ENCODE data around the gene IGFBP5.

The IGFBP5 gene

GRCh38 chr2:216651351-216651881 is 43.9 kb downstream of the IGFBP5 start:
- Histone ChIP-seq H3K27me3 (ENCODE audit: low read depth, low read length) (no peaks in the 10 kb centered on the region), H3K27ac (ENCODE audit: low read length) (no peak overlapping the region), H3K4me3 (ENCODE audit: low read depth in 1 of 2, low read length in 2 of 2) (no peak overlapping the region), H3K4me1 (ENCODE audit: control insufficient read depth in 1 of 2, insufficient read depth in 2 of 2, low read length in 2 of 2) (peaks cover 4 to 14% of the 10 kb centered on the region in 2 donors), H3K9me3 (ENCODE audit: control insufficient read depth in 1 of 2, low read length in 2 of 2) (no peaks in the 10 kb centered on the region), H3K36me3 (ENCODE audit: control insufficient read depth in 1 of 2, insufficient read depth in 2 of 2, low read length in 2 of 2) (no peaks in the 10 kb centered on the region)

DNA sequence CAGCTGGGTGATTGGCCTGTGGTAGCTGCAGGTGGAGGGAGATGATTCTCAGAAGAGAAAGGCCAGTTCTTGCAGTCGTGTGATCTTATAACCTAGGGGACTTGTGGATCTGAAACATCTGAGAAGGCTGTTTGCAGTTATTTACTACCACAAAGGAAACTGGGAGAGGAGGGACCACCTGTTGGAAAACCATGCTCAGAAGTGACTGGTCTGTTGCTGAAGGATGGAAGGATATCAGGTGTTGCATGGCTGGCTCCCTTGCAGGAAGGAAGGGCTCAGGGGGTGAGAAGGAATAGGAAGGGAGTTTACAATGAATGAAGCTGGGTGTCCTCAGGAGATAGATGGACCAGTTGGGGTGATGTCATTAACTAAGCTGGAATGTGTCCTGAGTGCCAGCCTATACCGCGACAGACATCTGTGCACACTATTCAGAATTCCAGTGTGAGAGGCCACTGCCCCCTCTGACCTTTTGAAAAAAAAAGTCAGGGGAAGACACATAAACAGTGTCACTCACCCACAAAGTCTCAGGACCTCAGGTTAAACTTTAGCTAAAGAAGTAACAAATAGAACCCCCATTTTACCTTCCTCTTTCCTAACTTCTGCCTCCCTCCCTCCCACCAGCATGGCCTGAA is 44.6 kb downstream of the IGFBP5 start:
- no peaks in the 10 kb centered on the region for H3K27me3 ChIP-seq (ENCODE audit: low read depth, low read length)
- no peaks in the 10 kb centered on the region for H3K36me3 ChIP-seq (ENCODE audit: control insufficient read depth in 1 of 2, insufficient read depth in 2 of 2, low read length in 2 of 2)
- H3K4me1 ChIP-seq (ENCODE audit: control insufficient read depth in 1 of 2, insufficient read depth in 2 of 2, low read length in 2 of 2), result peaks cover 6 to 14% of the 10 kb centered on the region in 2 donors
- no peak overlapping the region for H3K4me3 ChIP-seq (ENCODE audit: low read depth in 1 of 2, low read length in 2 of 2)
- H3K27ac ChIP-seq (ENCODE audit: low read length), result no peak overlapping the region
- no peaks in the 10 kb centered on the region for H3K9me3 ChIP-seq (ENCODE audit: control insufficient read depth in 1 of 2, low read length in 2 of 2)

DNA sequence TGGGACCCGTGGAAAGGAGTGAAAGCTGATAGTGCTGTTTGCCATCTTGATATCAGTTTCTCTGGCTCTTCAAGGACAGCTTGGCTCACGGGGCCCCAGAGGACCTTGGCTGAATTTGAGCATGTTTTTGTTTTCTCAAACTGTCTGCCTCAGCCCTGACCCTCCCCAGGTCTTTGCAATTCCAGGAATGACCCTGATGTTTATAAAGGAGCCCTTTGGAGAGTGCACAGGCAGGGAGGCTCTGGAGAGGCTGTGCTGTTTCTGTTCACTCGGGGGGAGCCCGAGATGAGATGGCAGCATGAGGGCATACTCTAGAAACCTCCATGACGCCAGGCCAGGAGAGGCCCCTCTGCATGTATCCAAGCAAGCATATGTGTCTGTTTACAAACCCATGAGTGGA is 45.8 kb downstream of the IGFBP5 start:
- H3K27me3 ChIP-seq (ENCODE audit: low read depth, low read length), result no peaks in the 10 kb centered on the region
- H3K4me3 ChIP-seq (ENCODE audit: low read depth in 1 of 2, low read length in 2 of 2), result no peak overlapping the region
- no peaks in the 10 kb centered on the region for H3K9me3 ChIP-seq (ENCODE audit: control insufficient read depth in 1 of 2, low read length in 2 of 2)
- H3K27ac ChIP-seq (ENCODE audit: low read length), result no peak overlapping the region
- no peaks in the 10 kb centered on the region for H3K36me3 ChIP-seq (ENCODE audit: control insufficient read depth in 1 of 2, insufficient read depth in 2 of 2, low read length in 2 of 2)
- H3K4me1 ChIP-seq (ENCODE audit: control insufficient read depth in 1 of 2, insufficient read depth in 2 of 2, low read length in 2 of 2), result peaks cover 16 to 17% of the 10 kb centered on the region in 2 donors

DNA sequence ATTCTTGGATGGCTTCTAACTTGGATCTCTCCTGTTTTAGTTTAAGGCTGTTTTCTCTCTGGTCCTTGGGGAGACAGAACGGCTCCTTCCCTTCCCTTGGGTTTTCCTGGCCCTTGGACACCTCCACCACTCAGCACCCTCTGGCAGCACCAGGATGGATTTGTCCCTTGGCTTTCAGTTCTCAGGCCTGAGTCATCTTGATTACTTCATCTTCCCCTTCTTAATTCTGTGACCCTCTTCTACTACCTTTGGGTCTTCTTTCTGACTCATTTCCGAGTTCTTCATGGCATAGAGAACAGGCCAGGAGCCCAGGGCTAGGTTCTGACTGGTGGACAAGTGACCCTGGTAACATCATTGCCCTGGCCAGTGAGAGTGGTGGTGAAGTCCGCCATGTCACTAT is 47.2 kb downstream of the IGFBP5 start:
- Histone ChIP-seq H3K36me3 (ENCODE audit: control insufficient read depth in 1 of 2, insufficient read depth in 2 of 2, low read length in 2 of 2) (no peaks in the 10 kb centered on the region), H3K4me1 (ENCODE audit: control insufficient read depth in 1 of 2, insufficient read depth in 2 of 2, low read length in 2 of 2) (peaks cover 22 to 28% of the 10 kb centered on the region in 2 donors), H3K9me3 (ENCODE audit: control insufficient read depth in 1 of 2, low read length in 2 of 2) (no peaks in the 10 kb centered on the region), H3K4me3 (ENCODE audit: low read depth in 1 of 2, low read length in 2 of 2) (no peak overlapping the region), H3K27ac (ENCODE audit: low read length) (no peak overlapping the region), H3K27me3 (ENCODE audit: low read depth, low read length) (no peaks in the 10 kb centered on the region)

DNA sequence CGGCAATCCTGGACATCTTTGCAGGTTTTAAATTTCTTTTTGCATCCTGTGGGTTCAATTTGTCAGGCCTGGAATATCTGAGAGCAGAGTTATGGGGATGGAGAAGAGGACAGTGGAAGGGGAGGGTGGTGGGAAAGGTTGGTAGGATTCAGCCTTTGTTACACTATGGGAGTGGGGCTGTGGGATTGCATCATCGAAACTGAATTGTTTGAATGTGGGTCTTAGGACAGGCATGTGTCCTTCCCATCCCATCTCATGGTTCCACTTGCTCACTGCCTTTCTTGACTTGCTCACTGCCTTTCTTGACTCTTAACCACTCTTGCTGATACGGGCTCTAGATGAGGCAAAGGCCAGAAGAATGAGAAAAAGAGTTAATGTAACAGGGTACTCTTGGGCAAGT is 49.2 kb downstream of the IGFBP5 start:
- Histone ChIP-seq H3K27ac (ENCODE audit: low read length) (no peak overlapping the region), H3K4me3 (ENCODE audit: low read depth in 1 of 2, low read length in 2 of 2) (no peak overlapping the region), H3K27me3 (ENCODE audit: low read depth, low read length) (no peaks in the 10 kb centered on the region), H3K36me3 (ENCODE audit: control insufficient read depth in 1 of 2, insufficient read depth in 2 of 2, low read length in 2 of 2) (no peaks in the 10 kb centered on the region), H3K9me3 (ENCODE audit: control insufficient read depth in 1 of 2, low read length in 2 of 2) (no peaks in the 10 kb centered on the region), H3K4me1 (ENCODE audit: control insufficient read depth in 1 of 2, insufficient read depth in 2 of 2, low read length in 2 of 2) (peaks cover 20 to 24% of the 10 kb centered on the region in 2 donors)

- Histone ChIP-seq H3K9me3 (ENCODE audit: control insufficient read depth in 1 of 2, low read length in 2 of 2) (no peaks in the 10 kb centered on the region), H3K27ac (ENCODE audit: low read length) (no peak overlapping the region), H3K36me3 (ENCODE audit: control insufficient read depth in 1 of 2, insufficient read depth in 2 of 2, low read length in 2 of 2) (no peaks in the 10 kb centered on the region), H3K4me1 (ENCODE audit: control insufficient read depth in 1 of 2, insufficient read depth in 2 of 2, low read length in 2 of 2) (peaks cover 18 to 23% of the 10 kb centered on the region in 2 donors), H3K27me3 (ENCODE audit: low read depth, low read length) (no peaks in the 10 kb centered on the region), H3K4me3 (ENCODE audit: low read depth in 1 of 2, low read length in 2 of 2) (no peak overlapping the region)
Measured at GRCh38 chr2:216645636-216645950, 49.8 kb downstream of the IGFBP5 start.

DNA sequence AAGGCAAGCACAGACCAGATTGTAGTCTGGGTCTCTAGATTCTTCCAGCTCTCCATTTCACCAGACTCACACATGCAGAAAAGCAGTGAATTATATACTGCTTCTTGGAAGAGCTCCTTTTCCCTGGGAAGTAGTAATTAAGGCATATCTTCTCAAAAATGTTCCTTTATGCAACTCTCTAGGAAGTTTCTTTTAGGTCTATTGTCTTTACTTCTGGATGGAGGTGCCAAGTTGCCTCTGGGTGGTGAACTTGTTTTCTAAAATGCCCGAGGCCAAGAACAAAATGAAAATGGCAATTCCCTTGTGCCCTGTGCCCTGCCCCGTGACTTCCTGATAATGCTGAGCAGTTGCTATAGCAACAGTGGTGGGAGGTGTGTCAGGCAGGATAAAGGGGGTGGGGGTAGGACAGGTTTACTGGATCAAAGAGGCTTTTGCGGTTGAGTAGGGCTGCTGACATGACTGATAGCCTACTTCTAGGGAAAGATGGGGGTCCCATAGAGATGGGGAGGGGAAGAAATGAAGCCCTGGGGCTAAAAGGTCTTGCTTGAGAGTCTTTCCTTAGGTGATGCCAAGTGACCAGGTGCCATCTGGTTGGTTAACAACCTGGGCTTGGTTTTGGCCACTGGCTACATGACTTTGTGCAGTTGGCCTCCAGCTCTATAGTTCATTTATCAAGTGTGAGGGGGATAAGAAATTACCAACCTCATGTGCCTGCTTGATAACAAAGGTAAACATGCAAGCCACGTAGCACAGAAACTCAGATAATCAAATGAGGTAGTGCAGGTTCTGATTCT is 50.3 kb downstream of the IGFBP5 start:
- Histone ChIP-seq H3K9me3 (ENCODE audit: control insufficient read depth in 1 of 2, low read length in 2 of 2) (no peaks in the 10 kb centered on the region), H3K27ac (ENCODE audit: low read length) (peak overlapping the region; percentile 17), H3K4me3 (ENCODE audit: low read depth in 1 of 2, low read length in 2 of 2) (no peak overlapping the region), H3K36me3 (ENCODE audit: control insufficient read depth in 1 of 2, insufficient read depth in 2 of 2, low read length in 2 of 2) (no peaks in the 10 kb centered on the region), H3K4me1 (ENCODE audit: control insufficient read depth in 1 of 2, insufficient read depth in 2 of 2, low read length in 2 of 2) (peaks cover 18 to 23% of the 10 kb centered on the region in 2 donors), H3K27me3 (ENCODE audit: low read depth, low read length) (no peaks in the 10 kb centered on the region)

GRCh38 chr2:216643986-216644659 is 51.2 kb downstream of the IGFBP5 start:
- H3K9me3 ChIP-seq (ENCODE audit: control insufficient read depth in 1 of 2, low read length in 2 of 2), result no peaks in the 10 kb centered on the region
- no peak overlapping the region for H3K4me3 ChIP-seq (ENCODE audit: low read depth in 1 of 2, low read length in 2 of 2)
- H3K27ac ChIP-seq (ENCODE audit: low read length), result peak overlapping the region; percentile 17
- no peaks in the 10 kb centered on the region for H3K36me3 ChIP-seq (ENCODE audit: control insufficient read depth in 1 of 2, insufficient read depth in 2 of 2, low read length in 2 of 2)
- no peaks in the 10 kb centered on the region for H3K27me3 ChIP-seq (ENCODE audit: low read depth, low read length)
- peaks cover 18 to 19% of the 10 kb centered on the region in 2 donors for H3K4me1 ChIP-seq (ENCODE audit: control insufficient read depth in 1 of 2, insufficient read depth in 2 of 2, low read length in 2 of 2)

- Histone ChIP-seq H3K4me3 (ENCODE audit: low read depth in 1 of 2, low read length in 2 of 2) (no peak overlapping the region), H3K27me3 (ENCODE audit: low read depth, low read length) (peaks cover 5% of the 10 kb centered on the region), H3K4me1 (ENCODE audit: control insufficient read depth in 1 of 2, insufficient read depth in 2 of 2, low read length in 2 of 2) (peaks cover 0 to 23% of the 10 kb centered on the region in 2 donors), H3K27ac (ENCODE audit: low read length) (peak overlapping the region; percentile 56), H3K9me3 (ENCODE audit: control insufficient read depth in 1 of 2, low read length in 2 of 2) (no peaks in the 10 kb centered on the region), H3K36me3 (ENCODE audit: control insufficient read depth in 1 of 2, insufficient read depth in 2 of 2, low read length in 2 of 2) (no peaks in the 10 kb centered on the region)
Measured at GRCh38 chr2:216637472-216637871, 57.9 kb downstream of the IGFBP5 start.

GRCh38 chr2:216636551-216637450 is 58.5 kb downstream of the IGFBP5 start:
- peaks cover 5% of the 10 kb centered on the region for H3K27me3 ChIP-seq (ENCODE audit: low read depth, low read length)
- peak overlapping the region; percentile 28 to 31 for H3K4me3 ChIP-seq (ENCODE audit: low read depth in 1 of 2, low read length in 2 of 2)
- H3K36me3 ChIP-seq (ENCODE audit: control insufficient read depth in 1 of 2, insufficient read depth in 2 of 2, low read length in 2 of 2), result no peaks in the 10 kb centered on the region
- H3K4me1 ChIP-seq (ENCODE audit: control insufficient read depth in 1 of 2, insufficient read depth in 2 of 2, low read length in 2 of 2), result peaks cover 0 to 23% of the 10 kb centered on the region in 2 donors
- peak overlapping the region; percentile 76 for H3K27ac ChIP-seq (ENCODE audit: low read length)
- no peaks in the 10 kb centered on the region for H3K9me3 ChIP-seq (ENCODE audit: control insufficient read depth in 1 of 2, low read length in 2 of 2)

All from muscle layer of duodenum (tissue), 2 donors.